ENCODE data around the gene TOMM40.
"Not testable (repeated sequence)": the region's sequence is repeated elsewhere in the genome, so short reads cannot be mapped to it uniquely, and the experiment has no call there.

The TOMM40 gene

DNA sequence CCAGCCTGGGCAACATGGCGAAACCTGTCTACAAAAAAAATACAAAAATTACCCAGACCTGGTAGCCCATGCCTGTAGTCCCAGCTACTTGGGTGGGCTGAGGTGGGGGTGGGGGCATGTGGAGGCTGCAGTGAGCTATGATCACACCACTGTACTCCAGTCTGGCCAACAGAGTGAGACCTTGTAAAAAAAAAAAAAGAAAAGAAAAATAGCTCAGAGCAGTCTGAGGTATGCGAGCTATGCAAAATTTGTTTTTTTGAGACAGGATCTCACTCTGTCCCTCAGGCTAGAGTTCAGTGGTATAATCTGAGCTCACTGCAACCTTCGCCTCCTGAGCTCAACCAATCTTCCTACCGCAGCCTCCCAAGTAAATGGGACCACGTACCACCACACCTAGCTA, 7.1 kb upstream of the TOMM40 start:
- peaks cover 18% of the 10 kb centered on the region for H3K36me3 ChIP-seq (ENCODE audit: control insufficient read depth, insufficient read depth, low read length)
- 97 to 99% methylated on average over 5 of the region's 5 CpGs for WGBS, 2 experiments
- H3K4me3 ChIP-seq (ENCODE audit: insufficient read depth, low read depth, low read length), result no peak overlapping the region
- no peaks in the 10 kb centered on the region for H3K9me3 ChIP-seq (ENCODE audit: control insufficient read depth, low read length)
- no peaks in the 10 kb centered on the region for H3K27me3 ChIP-seq (ENCODE audit: control insufficient read depth, insufficient read depth, low read length, poor library complexity, severe bottlenecking)
- no peaks in the 10 kb centered on the region for H3K4me1 ChIP-seq (ENCODE audit: control insufficient read depth, insufficient read depth, low read length)
- H3K27ac ChIP-seq (ENCODE audit: insufficient read depth, low read depth, low read length, poor library complexity, severe bottlenecking), result no peak overlapping the region

GRCh38 chr19:44884566-44884965, 6.5 kb upstream of the TOMM40 start:
- Histone ChIP-seq H3K4me3 (ENCODE audit: insufficient read depth, low read depth, low read length) (no peak overlapping the region), H3K4me1 (ENCODE audit: control insufficient read depth, insufficient read depth, low read length) (no peaks in the 10 kb centered on the region), H3K27ac (ENCODE audit: insufficient read depth, low read depth, low read length, poor library complexity, severe bottlenecking) (no peak overlapping the region), H3K27me3 (ENCODE audit: control insufficient read depth, insufficient read depth, low read length, poor library complexity, severe bottlenecking) (no peaks in the 10 kb centered on the region), H3K9me3 (ENCODE audit: control insufficient read depth, low read length) (no peaks in the 10 kb centered on the region), H3K36me3 (ENCODE audit: control insufficient read depth, insufficient read depth, low read length) (peaks cover 18% of the 10 kb centered on the region)
- 93 to 94% methylated on average over 4 of the region's 4 CpGs for WGBS, 2 experiments

DNA sequence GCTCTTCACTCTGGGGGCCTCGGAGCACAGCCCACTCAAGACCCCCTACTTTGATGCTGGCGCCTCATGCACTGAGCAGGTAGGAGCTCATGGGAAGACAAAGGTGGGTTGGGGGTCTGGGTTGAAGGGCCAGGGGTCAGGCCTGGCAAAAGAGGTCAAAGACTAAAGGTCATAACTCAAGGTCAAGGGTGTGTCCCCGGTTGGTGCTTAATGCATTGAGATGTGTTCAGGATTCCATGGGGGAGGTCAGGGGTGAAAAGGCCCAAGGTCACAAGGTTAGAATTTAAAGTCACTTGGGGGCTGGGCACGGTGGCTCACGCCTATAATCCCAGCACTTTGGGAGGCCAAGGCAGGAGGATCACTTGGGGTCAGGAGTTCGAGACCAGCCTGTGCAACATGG, 4.9 kb upstream of the TOMM40 start:
- no peaks in the 10 kb centered on the region for H3K4me1 ChIP-seq (ENCODE audit: control insufficient read depth, insufficient read depth, low read length)
- H3K4me3 ChIP-seq (ENCODE audit: insufficient read depth, low read depth, low read length), result no peak overlapping the region
- peaks cover 18% of the 10 kb centered on the region for H3K36me3 ChIP-seq (ENCODE audit: control insufficient read depth, insufficient read depth, low read length)
- H3K27ac ChIP-seq (ENCODE audit: insufficient read depth, low read depth, low read length, poor library complexity, severe bottlenecking), result no peak overlapping the region
- WGBS, 2 experiments, result 79 to 89% methylated on average over 6 of the region's 6 CpGs
- H3K9me3 ChIP-seq (ENCODE audit: control insufficient read depth, low read length), result no peaks in the 10 kb centered on the region
- no peaks in the 10 kb centered on the region for H3K27me3 ChIP-seq (ENCODE audit: control insufficient read depth, insufficient read depth, low read length, poor library complexity, severe bottlenecking)

GRCh38 chr19:44887648-44888047, 3.4 kb upstream of the TOMM40 start:
- WGBS, 2 experiments, result 93 to 95% methylated on average over 4 of the region's 4 CpGs
- Histone ChIP-seq H3K4me1 (ENCODE audit: control insufficient read depth, insufficient read depth, low read length) (peaks cover 10% of the 10 kb centered on the region), H3K4me3 (ENCODE audit: insufficient read depth, low read depth, low read length) (no peak overlapping the region), H3K36me3 (ENCODE audit: control insufficient read depth, insufficient read depth, low read length) (peaks cover 18% of the 10 kb centered on the region), H3K9me3 (ENCODE audit: control insufficient read depth, low read length) (no peaks in the 10 kb centered on the region), H3K27me3 (ENCODE audit: control insufficient read depth, insufficient read depth, low read length, poor library complexity, severe bottlenecking) (no peaks in the 10 kb centered on the region), H3K27ac (ENCODE audit: insufficient read depth, low read depth, low read length, poor library complexity, severe bottlenecking) (no peak overlapping the region)

DNA sequence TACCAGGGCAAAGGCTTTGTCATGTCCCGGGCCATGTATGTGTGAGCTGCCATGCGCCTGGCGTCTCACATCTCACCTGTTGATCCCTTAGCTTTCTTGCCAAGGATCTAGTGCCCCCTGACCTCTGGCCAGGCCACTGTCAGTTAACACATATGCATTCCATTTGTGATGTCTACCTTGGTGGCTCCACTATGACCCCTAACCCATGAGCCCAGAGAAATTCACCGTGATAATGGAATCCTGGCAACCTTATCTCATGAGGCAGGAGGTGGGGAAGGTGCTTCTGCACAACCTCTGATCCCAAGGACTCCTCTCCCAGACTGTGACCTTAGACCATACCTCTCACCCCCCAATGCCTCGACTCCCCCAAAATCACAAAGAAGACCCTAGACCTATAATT, 2.7 kb upstream of the TOMM40 start:
- H3K4me1 ChIP-seq (ENCODE audit: control insufficient read depth, insufficient read depth, low read length), result peaks cover 13% of the 10 kb centered on the region
- H3K9me3 ChIP-seq (ENCODE audit: control insufficient read depth, low read length); H3K27ac ChIP-seq (ENCODE audit: insufficient read depth, low read depth, low read length, poor library complexity, severe bottlenecking); H3K27me3 ChIP-seq (ENCODE audit: control insufficient read depth, insufficient read depth, low read length, poor library complexity, severe bottlenecking); H3K4me3 ChIP-seq (ENCODE audit: insufficient read depth, low read depth, low read length): not testable (repeated sequence)
- H3K36me3 ChIP-seq (ENCODE audit: control insufficient read depth, insufficient read depth, low read length), result peaks cover 20% of the 10 kb centered on the region
- 93% methylated on average over 4 of the region's 5 CpGs for WGBS, 2 experiments

DNA sequence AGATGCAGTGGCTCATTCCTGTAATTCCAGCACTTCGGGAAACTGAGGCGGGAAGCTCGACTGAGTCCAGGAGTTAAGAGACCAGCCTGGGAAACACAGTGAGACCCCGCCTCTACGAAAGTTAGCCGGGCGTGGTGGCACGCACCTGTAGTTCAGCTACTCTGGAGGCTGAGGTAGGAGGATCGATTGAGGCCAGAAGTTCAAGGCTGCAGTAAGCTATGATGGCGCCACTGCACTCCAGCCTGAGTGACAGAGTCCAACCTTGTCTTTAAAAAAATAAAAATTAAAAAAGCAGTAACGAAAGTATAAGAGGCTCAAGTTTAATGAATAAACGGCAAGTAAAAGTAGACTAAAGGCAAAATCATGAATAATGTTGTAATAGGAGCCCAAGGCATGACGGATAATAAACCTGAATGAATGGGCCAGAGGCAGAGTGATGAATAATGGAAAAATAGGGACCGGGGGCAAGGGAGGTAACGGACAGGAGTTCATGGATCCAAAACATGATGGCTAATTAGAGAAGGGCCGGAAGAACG, 1.2 kb upstream of the TOMM40 start:
- Histone ChIP-seq H3K27me3 (ENCODE audit: control insufficient read depth, insufficient read depth, low read length, poor library complexity, severe bottlenecking) (no peaks in the 10 kb centered on the region), H3K36me3 (ENCODE audit: control insufficient read depth, insufficient read depth, low read length) (peaks cover 24% of the 10 kb centered on the region), H3K9me3 (ENCODE audit: control insufficient read depth, low read length) (no peaks in the 10 kb centered on the region), H3K4me1 (ENCODE audit: control insufficient read depth, insufficient read depth, low read length) (peaks cover 13% of the 10 kb centered on the region), H3K27ac (ENCODE audit: insufficient read depth, low read depth, low read length, poor library complexity, severe bottlenecking) (peak overlapping the region; percentile 84), H3K4me3 (ENCODE audit: insufficient read depth, low read depth, low read length) (peak overlapping the region; percentile 36)
- 71 to 72% methylated on average over 17 of the region's 17 CpGs for WGBS, 2 experiments

GRCh38 chr19:44890366-44891015, 563 bp upstream of the TOMM40 start:
- peak overlapping the region; percentile 36 for H3K4me3 ChIP-seq (ENCODE audit: insufficient read depth, low read depth, low read length)
- 0% methylated on average over 40 of the region's 40 CpGs for WGBS, 2 experiments
- H3K36me3 ChIP-seq (ENCODE audit: control insufficient read depth, insufficient read depth, low read length), result peaks cover 21% of the 10 kb centered on the region
- peak overlapping the region; percentile 84 for H3K27ac ChIP-seq (ENCODE audit: insufficient read depth, low read depth, low read length, poor library complexity, severe bottlenecking)
- H3K27me3 ChIP-seq (ENCODE audit: control insufficient read depth, insufficient read depth, low read length, poor library complexity, severe bottlenecking), result no peaks in the 10 kb centered on the region
- H3K9me3 ChIP-seq (ENCODE audit: control insufficient read depth, low read length), result no peaks in the 10 kb centered on the region
- peaks cover 13% of the 10 kb centered on the region for H3K4me1 ChIP-seq (ENCODE audit: control insufficient read depth, insufficient read depth, low read length)

DNA sequence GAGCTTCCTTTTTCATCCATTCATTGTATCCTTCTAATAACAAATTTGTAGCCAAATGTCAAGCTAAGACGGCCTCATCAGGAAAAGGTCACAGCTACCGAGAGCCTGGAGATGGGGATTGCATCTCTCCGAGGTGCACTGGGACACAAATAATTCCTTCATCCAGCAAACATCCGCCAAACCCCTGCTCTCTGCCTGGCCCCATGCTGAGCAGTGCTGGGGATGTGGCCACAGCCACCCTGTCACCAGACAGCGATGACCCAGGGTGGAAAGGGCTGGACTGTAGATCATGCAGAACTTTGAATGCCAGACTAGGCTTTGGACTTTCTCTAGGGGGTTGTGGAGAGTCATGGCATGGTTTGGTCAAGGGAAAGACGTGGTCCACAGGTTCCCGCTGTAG, 1.9 kb downstream of the TOMM40 start:
- H3K9me3 ChIP-seq (ENCODE audit: control insufficient read depth, low read length), result no peaks in the 10 kb centered on the region
- no peak overlapping the region for H3K4me3 ChIP-seq (ENCODE audit: insufficient read depth, low read depth, low read length)
- 95 to 96% methylated on average over 7 of the region's 7 CpGs for WGBS, 2 experiments
- H3K4me1 ChIP-seq (ENCODE audit: control insufficient read depth, insufficient read depth, low read length), result peaks cover 13% of the 10 kb centered on the region
- H3K27ac ChIP-seq (ENCODE audit: insufficient read depth, low read depth, low read length, poor library complexity, severe bottlenecking), result no peak overlapping the region
- H3K27me3 ChIP-seq (ENCODE audit: control insufficient read depth, insufficient read depth, low read length, poor library complexity, severe bottlenecking), result no peaks in the 10 kb centered on the region
- peaks cover 20% of the 10 kb centered on the region for H3K36me3 ChIP-seq (ENCODE audit: control insufficient read depth, insufficient read depth, low read length)

DNA sequence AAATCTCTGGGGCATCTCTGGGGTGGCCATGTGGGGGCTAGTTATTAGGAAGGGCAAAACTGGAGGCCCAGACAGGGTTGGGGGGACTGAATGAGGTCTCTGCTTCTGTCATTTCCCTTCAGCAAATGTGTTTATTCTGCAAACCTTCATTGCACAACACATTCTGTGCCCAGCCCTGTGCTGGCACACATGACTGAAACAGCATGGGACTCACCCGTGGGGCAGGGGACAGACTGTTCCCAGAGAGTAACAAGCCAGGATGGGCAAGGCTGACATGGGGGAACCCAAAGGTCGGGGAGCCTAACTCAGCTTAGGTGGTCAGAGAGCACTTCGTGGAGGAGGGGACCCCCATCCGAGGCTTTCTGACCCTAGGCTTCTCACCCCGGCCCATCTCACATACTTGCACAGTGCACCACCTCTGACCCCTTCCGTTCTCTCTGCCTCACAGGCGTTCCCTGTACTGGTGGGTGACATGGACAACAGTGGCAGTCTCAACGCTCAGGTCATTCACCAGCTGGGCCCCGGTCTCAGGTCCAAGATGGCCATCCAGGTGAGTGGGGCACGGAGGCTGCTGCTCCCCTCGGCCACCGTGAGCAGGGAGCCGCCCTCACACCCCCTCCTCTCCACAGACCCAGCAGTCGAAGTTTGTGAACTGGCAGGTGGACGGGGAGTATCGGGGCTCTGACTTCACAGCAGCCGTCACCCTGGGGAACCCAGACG, 2.4 kb downstream of the TOMM40 start:
- peaks cover 20% of the 10 kb centered on the region for H3K36me3 ChIP-seq (ENCODE audit: control insufficient read depth, insufficient read depth, low read length)
- H3K27ac ChIP-seq (ENCODE audit: insufficient read depth, low read depth, low read length, poor library complexity, severe bottlenecking), result no peak overlapping the region
- peaks cover 13% of the 10 kb centered on the region for H3K4me1 ChIP-seq (ENCODE audit: control insufficient read depth, insufficient read depth, low read length)
- no peaks in the 10 kb centered on the region for H3K27me3 ChIP-seq (ENCODE audit: control insufficient read depth, insufficient read depth, low read length, poor library complexity, severe bottlenecking)
- H3K9me3 ChIP-seq (ENCODE audit: control insufficient read depth, low read length), result no peaks in the 10 kb centered on the region
- no peak overlapping the region for H3K4me3 ChIP-seq (ENCODE audit: insufficient read depth, low read depth, low read length)
- WGBS, 2 experiments, result 92 to 95% methylated on average over 18 of the region's 18 CpGs

- Histone ChIP-seq H3K27ac (ENCODE audit: insufficient read depth, low read depth, low read length, poor library complexity, severe bottlenecking) (no peak overlapping the region), H3K9me3 (ENCODE audit: control insufficient read depth, low read length) (no peaks in the 10 kb centered on the region), H3K4me3 (ENCODE audit: insufficient read depth, low read depth, low read length) (no peak overlapping the region), H3K36me3 (ENCODE audit: control insufficient read depth, insufficient read depth, low read length) (peaks cover 20% of the 10 kb centered on the region), H3K27me3 (ENCODE audit: control insufficient read depth, insufficient read depth, low read length, poor library complexity, severe bottlenecking) (no peaks in the 10 kb centered on the region), H3K4me1 (ENCODE audit: control insufficient read depth, insufficient read depth, low read length) (peaks cover 13% of the 10 kb centered on the region)
- WGBS, 2 experiments, result 92 to 95% methylated on average over 6 of the region's 6 CpGs
Measured at GRCh38 chr19:44894052-44894400, 3.0 kb downstream of the TOMM40 start.

Measured in ectodermal cell (in vitro differentiated cells).